WTC11 (cell line): ENCODE data around the gene ROBO1.

Source experiments
- CBFB ChIP-seq: sonication (generic); formaldehyde crosslinking; IDR thresholded peaks from 2 replicates; pipeline ENCODE4 v1.8.1; 2022; ENCODE audit warnings: mild to moderate bottlenecking, low read depth, missing genetic modification reagents
- CREB1 ChIP-seq: sonication (generic); formaldehyde crosslinking; IDR thresholded peaks from 2 replicates; pipeline ENCODE4 v1.8.0; 2023; ENCODE audit warnings: mild to moderate bottlenecking, missing genetic modification reagents
- CTCF ChIP-seq: fragments of 200-600 bp; IDR thresholded peaks from 2 replicates; pipeline ENCODE4 v1.8.0; 2022; ENCODE audit warnings: antibody characterized with exemption

GRCh38 chr3:78957456-78957855 lies 810.3 kb downstream of the ROBO1 start:
- no peak for TF ChIP-seq CREB1 (CRISPR knock-in tag)
- TF ChIP-seq CTCF = no peak
- no peak for TF ChIP-seq CBFB
